Measurements from ENCODE around the gene ROGDI.

Gene ROGDI

GRCh38 chr16:4814046-4814445 lies 11.6 kb upstream of the ROGDI start:
- no peak for DNase-seq (ENCODE audit: low read depth in 1 of 2, low spot score in 1 of 2)

DNA sequence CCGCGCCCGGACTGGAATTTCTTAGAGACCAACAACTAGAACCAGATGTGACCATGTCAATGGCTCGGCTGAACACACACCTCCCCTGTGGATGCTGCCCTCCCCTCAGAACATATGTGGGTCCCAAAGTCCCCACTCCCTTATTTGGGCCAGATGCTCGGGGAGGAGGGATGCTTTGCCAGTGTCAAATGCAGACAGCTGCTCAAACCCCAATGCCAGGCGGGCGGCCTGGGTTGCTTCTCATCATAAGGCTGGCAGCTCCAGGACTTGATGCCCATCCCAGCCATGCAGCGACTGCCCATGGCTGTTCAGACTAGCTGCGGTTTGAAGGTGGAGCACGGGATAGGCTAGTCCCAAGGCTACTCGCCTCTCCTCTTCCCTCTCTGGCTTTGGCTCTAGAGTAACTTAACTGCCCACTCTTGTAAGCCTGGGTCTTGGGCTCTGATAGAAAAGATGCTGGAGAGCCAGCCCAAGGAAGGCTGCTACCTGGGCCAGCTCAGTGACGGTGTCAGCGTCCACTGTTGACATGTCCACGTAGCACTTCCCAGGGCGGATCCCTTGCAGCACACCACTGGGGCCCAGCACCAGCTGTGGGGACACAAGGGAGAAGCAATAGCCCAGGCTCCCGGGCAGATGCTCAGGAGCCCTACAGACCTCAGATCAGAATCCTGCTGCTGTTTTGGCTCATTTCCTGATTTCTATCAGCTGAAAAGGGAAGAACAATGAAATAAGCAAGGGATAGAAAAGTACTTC lies 11.0 kb upstream of the ROGDI start:
- no peak for DNase-seq (ENCODE audit: low read depth in 1 of 2, low spot score in 1 of 2)

- DNase-seq (ENCODE audit: low read depth in 1 of 2, low spot score in 1 of 2): no peak
Observed at GRCh38 chr16:4811773-4812172, 9.3 kb upstream of the ROGDI start.

- no peak for DNase-seq (ENCODE audit: low read depth in 1 of 2, low spot score in 1 of 2)
Observed at GRCh38 chr16:4811242-4811641, 8.8 kb upstream of the ROGDI start.

DNA sequence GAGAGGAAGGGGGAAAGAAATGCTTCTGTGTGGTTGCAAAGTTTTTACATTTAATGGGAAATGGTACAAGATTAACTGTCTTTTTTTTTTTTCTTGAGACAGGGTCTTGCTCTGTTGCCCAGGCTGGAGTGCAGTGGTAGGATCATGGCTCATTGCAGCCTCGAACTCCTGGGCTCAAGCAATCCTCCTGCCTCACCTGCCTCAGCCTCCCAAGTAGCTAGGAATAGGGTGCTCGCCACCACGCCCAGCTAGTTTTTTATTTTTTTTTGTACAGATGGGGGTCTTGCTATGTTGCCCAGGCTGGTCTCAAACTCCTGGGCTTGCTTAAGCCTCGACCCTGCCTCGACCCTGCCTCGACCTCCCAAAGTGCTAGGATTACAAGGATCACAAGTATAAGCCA lies 3.8 kb upstream of the ROGDI start:
- no peak for DNase-seq (ENCODE audit: low read depth in 1 of 2, low spot score in 1 of 2)

DNA sequence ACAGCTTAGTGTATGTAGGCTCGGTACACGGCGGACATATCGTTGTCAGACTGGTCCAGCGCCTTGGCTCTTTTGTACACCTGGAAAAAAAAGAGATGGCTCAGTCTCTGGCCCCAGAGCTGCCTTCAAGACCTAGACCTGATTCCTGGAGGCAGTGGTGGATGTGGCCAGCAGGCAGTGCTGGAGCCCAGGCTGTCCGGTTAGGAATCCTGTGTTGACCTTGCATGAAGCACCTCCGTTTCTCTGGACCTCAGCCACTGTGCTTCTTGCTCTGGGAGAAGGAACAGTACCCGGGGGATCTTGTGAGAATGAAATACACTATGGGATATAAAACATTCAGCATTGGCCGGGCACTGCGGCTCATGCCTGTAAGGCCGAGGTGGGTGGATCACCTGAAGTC lies 2.8 kb upstream of the ROGDI start:
- no peak for DNase-seq (ENCODE audit: low read depth in 1 of 2, low spot score in 1 of 2)

DNA sequence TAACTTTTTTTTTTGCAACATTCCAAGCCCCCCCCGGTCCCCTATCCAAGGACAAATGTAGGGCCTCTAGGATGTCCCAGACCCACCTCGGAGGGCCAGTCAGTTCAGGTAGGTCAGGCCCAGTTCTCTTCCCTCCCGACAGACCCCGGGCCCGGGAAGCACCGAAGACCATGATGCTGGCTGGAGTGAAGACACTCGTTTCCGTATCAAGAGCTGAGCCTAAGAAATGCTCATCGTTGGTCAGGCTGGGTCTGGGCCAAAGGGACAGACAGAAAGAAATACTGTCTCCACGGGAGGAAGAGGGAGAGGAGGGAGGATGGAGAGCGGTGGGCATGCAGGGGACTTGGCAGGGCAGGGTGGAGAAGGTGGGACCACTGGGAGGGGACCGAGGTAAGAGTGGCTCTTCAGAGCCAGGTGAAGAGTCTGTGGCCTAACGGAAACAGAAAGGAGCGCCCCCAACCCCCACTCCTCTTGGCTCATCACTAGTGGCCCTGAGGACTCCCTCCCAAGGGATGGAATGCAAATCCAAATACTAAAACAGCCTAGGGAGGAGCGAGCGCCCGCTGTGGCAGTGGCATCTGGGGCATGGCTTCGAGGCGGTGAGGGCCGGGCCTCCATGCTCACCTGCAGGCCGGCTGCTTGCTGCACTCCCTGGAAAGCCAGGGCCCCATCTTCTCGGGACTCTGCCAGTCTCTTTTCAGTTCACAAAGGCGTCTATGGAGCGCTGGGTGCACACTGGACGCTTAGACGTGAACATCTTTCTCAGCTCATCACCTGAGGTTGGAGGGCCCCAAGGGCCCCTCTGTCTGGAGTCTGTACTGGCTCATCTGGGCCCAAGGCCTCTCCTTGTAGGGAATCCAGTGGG lies 1.7 kb upstream of the ROGDI start:
- DNase-seq (ENCODE audit: low read depth in 1 of 2, low spot score in 1 of 2): no peak

DNA sequence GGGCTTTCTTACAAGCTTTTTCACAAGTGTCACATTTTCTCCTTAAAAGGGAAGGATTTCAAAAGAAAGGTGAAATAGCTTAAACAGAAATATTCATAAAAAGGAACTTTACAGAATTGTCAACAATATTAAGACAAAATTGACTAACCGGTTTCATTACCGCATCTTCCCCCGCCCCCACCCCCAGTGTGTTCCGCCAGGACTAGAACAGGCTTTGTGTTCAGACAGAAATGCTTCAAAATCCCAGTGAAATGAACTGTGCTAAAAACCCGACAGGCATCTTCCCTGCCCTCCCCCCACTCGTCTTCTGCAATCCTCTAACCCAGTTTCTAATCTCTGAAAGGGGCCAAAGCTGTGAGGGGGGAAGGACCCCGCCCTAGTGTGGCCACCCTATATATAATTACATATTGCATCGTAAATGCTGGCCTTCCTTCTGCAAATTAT lies 990 bp upstream of the ROGDI start:
- DNase-seq (ENCODE audit: low read depth in 1 of 2, low spot score in 1 of 2): no peak

DNA sequence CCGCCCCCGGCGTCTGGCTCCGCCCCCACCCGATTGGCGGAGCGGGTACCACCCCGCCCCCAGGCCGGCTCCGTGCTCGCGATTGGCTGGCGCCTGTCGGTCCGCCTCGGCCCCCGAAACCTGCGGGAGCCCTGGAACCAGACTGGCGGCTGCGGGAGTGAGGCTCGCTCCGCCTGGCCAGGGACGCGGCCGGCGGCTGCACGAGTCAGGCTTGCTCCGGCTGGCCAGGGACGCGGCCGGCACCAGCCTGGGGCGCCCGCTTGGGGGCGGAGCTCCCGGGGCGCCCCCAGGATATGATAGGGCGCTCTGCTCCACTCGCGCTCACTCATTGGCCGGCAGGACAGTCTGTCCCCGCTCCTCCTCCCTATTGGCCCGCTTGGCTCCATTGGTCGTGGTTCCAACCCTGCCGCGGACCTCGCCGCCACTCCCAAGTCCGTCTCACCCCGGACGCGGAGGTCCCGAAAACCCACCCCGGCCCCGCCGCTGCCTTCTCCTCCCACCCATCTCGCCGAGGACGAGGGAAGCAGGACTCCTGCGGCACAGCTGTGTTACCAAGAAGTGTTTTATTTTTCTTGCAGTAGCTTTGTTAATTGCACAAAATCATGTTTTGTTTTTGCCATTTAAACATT lies 340 bp upstream of the ROGDI start:
- DNase-seq (ENCODE audit: low read depth in 1 of 2, low spot score in 1 of 2): peak; percentile 83 to 86

DNA sequence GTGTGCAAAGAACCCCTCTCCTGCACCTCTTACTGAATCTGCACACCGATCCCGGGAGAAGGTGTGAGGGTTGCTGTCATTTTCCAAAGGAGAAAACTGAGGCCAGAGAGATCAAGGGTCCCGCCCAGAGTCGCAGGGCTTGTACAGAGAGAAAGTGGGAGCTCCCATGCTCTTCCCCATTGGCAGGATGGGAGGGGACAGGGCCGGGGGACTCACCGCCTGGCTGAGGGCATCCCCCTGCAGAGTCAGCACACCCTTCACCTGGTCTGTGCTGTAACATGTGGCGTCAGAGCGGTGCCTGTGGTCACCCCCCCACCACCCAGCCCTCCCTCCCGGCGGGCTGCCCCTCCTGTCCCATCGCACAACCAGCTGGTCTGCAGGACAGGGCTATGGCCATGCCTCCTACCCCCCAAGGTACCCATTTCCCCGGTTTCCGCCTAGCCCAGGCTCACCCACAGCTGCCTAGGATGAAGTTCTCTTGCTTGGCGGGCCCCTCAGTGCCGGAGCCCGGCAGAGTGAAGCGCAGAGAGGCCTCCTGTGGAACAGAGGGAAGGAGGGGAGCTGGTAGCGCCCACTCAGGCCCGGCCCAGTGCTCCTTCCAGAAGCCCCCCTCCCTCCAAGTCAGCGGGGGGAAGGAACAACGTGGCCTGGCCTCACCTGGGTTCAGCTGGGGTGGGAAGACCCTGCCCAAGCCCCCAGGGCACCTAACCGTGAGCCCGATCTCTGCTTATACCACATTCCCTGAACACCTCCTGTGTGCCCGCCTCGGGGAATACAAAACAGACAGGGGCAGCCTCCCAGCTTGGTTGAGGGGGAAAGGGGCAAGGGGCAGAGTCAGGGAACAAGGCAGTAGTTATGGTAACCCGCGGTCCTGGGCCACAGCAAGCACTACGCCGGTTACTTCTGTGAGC lies 1.1 kb downstream of the ROGDI start:
- DNase-seq (ENCODE audit: low read depth in 1 of 2, low spot score in 1 of 2): no peak

GRCh38 chr16:4800290-4801041 lies 2.0 kb downstream of the ROGDI start:
- no peak for DNase-seq (ENCODE audit: low read depth in 1 of 2, low spot score in 1 of 2)

DNA sequence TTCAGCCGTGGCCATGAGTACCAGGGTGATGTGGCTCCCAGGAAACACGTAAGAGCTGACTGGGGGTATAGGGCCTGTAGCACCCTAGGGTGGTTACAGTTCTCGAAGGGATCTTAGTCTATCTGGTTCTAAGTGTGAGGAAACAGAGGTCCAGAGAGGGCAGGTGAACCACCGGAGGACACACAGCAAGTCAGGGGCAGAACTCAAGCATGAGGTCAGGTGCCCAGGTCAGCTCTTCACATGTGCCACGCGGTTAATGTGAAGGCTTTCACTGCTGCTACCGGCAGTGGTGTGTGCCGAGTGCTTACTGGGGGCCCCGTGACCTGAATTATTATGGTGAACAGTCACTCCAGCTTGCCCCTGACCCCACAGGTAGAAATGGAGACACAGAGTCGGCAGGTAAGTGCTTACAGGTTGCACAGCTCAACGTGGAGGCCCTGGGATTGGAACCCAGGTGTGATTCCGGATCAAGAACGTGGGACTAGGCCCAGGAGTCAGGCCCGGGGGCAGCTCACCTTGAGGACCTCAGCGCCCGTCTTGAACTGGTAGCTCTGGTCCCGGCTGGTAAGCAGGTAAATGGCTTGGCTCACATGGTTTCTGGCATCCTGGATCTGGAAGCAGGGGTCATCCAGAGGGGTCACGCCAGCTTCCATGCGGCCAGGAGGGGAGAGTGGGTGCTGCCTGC lies 3.1 kb downstream of the ROGDI start:
- DNase-seq (ENCODE audit: low read depth in 1 of 2, low spot score in 1 of 2): no peak

DNA sequence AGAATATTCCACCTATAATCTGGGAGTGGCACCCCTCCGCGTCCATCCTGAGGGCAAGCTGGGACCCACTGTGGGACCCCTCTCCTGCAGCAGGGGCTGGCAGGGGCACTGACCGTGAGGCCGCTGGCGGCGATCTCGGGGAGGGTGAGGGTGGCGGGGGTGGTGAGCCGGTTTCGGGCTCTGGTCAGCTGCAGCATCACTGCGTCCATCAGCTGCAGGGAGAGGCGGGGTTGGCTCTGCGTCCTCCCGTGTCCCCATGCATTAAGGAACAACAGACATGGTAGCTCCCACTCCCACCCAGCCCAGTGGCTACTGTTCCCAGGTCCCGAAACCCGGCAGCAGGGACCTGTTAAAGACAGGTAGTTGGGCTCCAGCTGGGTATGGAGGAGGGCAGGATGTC lies 4.0 kb downstream of the ROGDI start:
- no peak for DNase-seq (ENCODE audit: low read depth in 1 of 2, low spot score in 1 of 2)

GRCh38 chr16:4797805-4798252 lies 4.6 kb downstream of the ROGDI start:
- no peak for DNase-seq (ENCODE audit: low read depth in 1 of 2, low spot score in 1 of 2)

DNA sequence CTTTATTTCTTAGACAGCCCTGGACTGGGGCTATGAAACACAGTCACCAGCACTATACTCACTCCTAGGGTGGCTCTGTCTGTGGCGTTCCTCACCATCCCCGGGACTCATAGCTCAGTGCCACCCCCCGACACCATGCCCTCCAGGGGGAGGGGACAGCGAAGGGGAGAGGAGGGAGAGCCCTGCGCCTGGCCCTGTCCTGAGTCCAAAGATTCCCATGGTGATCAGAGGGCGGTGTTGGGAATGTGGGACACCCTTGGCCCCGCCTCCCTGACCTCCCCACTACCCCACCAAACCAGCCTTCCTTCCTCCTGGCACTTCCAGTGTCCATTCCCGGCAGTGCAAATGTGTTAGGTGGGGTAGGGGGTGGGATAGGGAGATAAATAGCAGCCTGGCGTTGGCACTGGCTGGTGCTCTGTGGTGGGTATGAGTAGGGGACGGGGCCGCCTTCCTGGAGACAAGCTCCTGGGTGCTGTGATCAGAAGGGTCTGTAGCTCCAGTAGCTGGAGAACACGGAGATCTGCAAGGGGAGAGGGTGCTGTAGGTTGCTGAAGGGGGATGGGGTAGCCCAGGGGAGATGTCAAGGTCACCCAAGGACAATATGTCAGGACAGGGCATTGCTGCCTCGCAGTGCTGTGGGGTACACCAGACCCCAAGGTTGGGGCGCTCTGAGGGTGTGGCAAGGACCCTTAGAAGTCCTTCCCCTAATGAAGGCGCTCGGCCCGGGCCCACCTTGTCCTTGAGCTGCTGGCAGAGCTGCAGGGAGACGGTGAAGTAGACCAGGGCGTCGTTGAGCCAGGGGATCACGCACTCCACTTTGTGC lies 5.2 kb downstream of the ROGDI start:
- no peak for DNase-seq (ENCODE audit: low read depth in 1 of 2, low spot score in 1 of 2)

GRCh38 chr16:4795828-4796572 lies 6.4 kb downstream of the ROGDI start:
- DNase-seq (ENCODE audit: low read depth in 1 of 2, low spot score in 1 of 2): no peak

GRCh38 chr16:4795181-4795827 lies 7.1 kb downstream of the ROGDI start, which contains the start of gene SMIM22:
Gene SMIM22, plus strand, starts transcription at chr16:4795369. Its CDS starts 366 bp downstream, at chr16:4795735.
- DNase-seq (ENCODE audit: low read depth in 1 of 2, low spot score in 1 of 2): no peak

Measured in stimulated activated CD4-positive, alpha-beta T cell treated with anti-CD3 and anti-CD28 coated beads, Interleukin-15, amount 100 ng/mL, for 1 hour (primary cell).